Measurements from ENCODE around the gene NUDT1. TPM values are rescaled to one million over a fixed set of nuclear protein-coding genes. Genes with fewer than 3 reads are reported as not detected.

Gene NUDT1
- total RNA-seq, 1 experiment from 2014 or later: 47.4 TPM

GRCh38 chr7:2276107-2276506 is 34.1 kb downstream of the NUDT1 start (continued):
- TF ChIP-seq REST (IDR thresholded peaks at IDR 0.05; ENCODE audit: low read depth) (no peak), JUND (IDR thresholded peaks at IDR 0.05) (no peak), EGR1 (IDR thresholded peaks at IDR 0.05; ENCODE audit: low read depth) (no peak), EZH2phosphoT487 (IDR thresholded peaks at IDR 0.05; ENCODE audit: borderline replicate concordance) (no peak)

GRCh38 chr7:2278026-2278425 is 36.0 kb downstream of the NUDT1 start:
- no peak overlapping the region for H2AFZ ChIP-seq (ENCODE audit: low read depth, low read length, poor library complexity, severe bottlenecking)
- no peaks in the 10 kb centered on the region for H4K20me1 ChIP-seq (ENCODE audit: insufficient read depth)
- no peaks in the 10 kb centered on the region for H3K9me2 ChIP-seq (ENCODE audit: insufficient read depth)
- peaks cover 10% of the 10 kb centered on the region for H3K79me2 ChIP-seq (ENCODE audit: insufficient read depth, low read length)
- no peak overlapping the region for H3K4me2 ChIP-seq (ENCODE audit: low read length)
- TF ChIP-seq ELF1 (IDR thresholded peaks at IDR 0.05; ENCODE audit: borderline replicate concordance, low read depth): no peak
- TF ChIP-seq ZNF274 (IDR thresholded peaks at IDR 0.05; ENCODE audit: low read depth, low read length): no peak
- no peak for TF ChIP-seq YY1 (IDR thresholded peaks at IDR 0.05; ENCODE audit: extremely low read depth, insufficient replicate concordance, low read depth, low read length)
- no peak for TF ChIP-seq TCF7L2 (IDR thresholded peaks at IDR 0.05; ENCODE audit: borderline replicate concordance, extremely low read depth, insufficient read depth, insufficient read length)
- TF ChIP-seq POLR2AphosphoS5 (IDR thresholded peaks at IDR 0.05; ENCODE audit: low read depth, low read length): no peak
- TF ChIP-seq ATF3 (IDR thresholded peaks at IDR 0.05): no peak
- TF ChIP-seq FOSL1 (IDR thresholded peaks at IDR 0.05; ENCODE audit: low read depth): no peak
- TF ChIP-seq JUND (IDR thresholded peaks at IDR 0.05): no peak
- TF ChIP-seq ZBTB33 (IDR thresholded peaks at IDR 0.05; ENCODE audit: extremely low read depth, insufficient replicate concordance, low read length): no peak
- no peaks in the 10 kb centered on the region for H3K9me3 ChIP-seq (ENCODE audit: control insufficient read depth in 1 of 2, insufficient read depth in 1 of 2, low read depth in 1 of 2, low read length in 2 of 2)
- H3K27ac ChIP-seq (ENCODE audit: low read depth, low read length): no peak overlapping the region
- ATAC-seq: no peak
- H3K4me3 ChIP-seq (replicated peaks in 1 of 2; ENCODE audit: low read depth in 1 of 2, low read length in 2 of 2): no peak overlapping the region
- H3K27me3 ChIP-seq (ENCODE audit: insufficient read depth, low read length): no peaks in the 10 kb centered on the region
- RAD21 ChIA-PET (ENCODE audit: low non-redundant PET in 1 of 2, low total read pairs in 2 of 2, uncharacterized antibody in 2 of 2, unreplicated experiment in 2 of 2): no interaction called here
- no peaks in the 10 kb centered on the region for H3K36me3 ChIP-seq (ENCODE audit: control insufficient read depth in 1 of 2, insufficient read depth in 2 of 2, low read length in 2 of 2)
- H3K4me1 ChIP-seq (ENCODE audit: control insufficient read depth in 1 of 2, insufficient read depth in 2 of 2, low read length in 2 of 2): no peaks in the 10 kb centered on the region
- BruUV-seq (replicated peaks): no TSS peak
- CTCF ChIA-PET: no interaction called here
- POLR2A ChIA-PET: no interaction called here
- intact Hi-C loops (cut with micrococcal nuclease): no loop called here
- no peak overlapping the region for H3K9ac ChIP-seq (ENCODE audit: low read length)
- DNase-seq (ENCODE audit: low read depth, low spot score): no peak
